ENCODE data around the gene DCTN5.
"Not testable (repeated sequence)": the region's sequence is repeated elsewhere in the genome, so short reads cannot be mapped to it uniquely, and the experiment has no call there.

The DCTN5 gene

DNA sequence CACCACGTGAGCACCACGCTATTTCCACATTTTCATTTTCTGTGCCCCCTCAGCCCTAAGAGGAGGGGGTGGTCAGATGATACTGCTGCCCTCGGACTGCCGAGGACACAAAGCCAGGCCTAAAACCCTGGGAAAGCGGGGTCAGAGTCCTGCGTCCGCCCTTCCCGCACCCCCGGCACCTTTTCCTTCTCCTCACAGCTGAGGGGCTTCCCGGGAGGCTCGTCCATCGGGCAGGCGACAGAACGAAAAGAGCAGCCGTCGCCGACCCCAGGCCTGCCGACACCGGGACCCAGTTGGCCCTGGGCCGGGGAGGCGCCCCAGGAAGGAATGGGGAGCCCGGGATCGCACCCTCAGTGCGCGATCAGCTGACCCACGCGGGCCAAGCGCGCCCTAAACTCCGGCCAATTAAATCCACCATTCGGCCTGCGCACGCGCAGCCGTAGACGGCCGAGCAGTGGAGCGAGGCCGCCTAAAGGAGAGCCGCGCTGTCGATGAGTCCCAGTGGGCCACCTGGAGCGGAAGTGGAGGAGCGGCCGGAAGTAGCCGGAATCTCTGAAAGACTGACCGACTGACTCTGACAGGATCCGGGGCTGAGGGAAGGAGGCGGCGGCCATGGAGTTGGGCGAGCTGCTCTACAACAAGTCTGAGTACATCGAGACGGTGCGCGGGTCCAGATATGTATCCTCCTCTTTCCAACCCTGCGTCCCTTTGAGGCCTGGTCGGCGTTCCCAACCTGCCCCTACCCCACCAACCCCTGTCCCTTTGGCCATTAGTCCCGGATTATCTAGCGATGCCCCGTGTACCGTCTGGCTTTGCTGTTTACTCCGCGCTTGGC, at the start of gene DCTN5, which contains the start of gene PALB2:
TSS of gene DCTN5 (plus strand) at position 536 of the 835 bp plus-strand sequence. CDS start at position 613, 77 bp downstream.
TSS of gene PALB2 (minus strand) at position 380 of the 835 bp plus-strand sequence. CDS start at position 227, 153 bp downstream.
- peak; percentile 92 for DNase-seq

DNA sequence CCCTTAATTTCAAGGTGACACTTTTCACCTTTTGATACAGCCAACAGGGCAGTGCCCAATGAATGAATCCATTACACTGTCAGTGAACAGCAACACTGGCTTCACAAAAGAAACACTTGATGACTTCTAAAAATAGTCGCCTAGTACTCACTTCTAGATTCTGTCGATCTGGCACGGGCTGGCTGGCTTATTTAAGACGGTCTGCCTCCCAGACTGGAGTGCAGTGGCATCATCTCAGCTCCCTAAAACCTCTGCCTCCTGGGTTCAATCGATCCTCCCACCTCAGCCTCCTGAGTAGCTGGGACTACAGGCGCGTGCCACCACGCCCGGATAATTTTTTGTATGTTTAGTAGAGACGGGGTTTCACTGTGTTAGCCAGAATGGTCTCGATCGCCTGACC, 47.1 kb upstream of the DCTN5 start:
- DNase-seq = no peak

DNA sequence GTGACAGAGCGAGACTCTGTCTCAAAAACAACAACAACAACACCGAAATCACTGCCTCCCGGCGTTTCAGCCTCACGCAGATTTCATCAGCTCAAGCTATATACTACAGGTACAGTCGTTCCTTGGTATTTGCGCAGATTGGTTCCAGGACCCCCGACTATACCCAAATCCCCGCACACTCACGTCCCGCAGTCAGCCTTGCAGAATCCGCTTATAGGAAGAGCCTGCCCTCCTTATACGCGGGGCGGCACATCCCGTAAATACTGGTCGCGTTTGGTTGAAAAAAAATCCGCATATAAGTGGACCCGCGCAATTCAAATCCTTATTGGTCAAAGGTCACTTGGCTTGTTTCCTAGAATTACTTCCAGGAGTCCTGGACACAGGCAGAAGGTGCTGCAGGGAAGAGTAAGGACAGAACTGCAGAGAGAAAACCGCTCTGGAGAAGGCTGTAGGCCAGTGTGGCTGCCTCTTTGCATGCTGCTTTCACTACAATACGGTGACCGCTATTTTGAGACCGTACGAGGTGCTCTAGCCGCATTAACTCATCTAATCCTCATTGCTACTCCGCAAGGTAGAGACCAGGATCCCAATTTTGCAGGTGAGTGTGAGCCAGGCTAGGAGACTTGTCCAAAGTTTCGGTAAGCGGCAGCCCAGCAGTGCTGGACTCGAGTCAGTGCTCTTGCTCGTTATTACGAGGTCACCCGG, 45.9 kb upstream of the DCTN5 start:
- no peak for DNase-seq

DNA sequence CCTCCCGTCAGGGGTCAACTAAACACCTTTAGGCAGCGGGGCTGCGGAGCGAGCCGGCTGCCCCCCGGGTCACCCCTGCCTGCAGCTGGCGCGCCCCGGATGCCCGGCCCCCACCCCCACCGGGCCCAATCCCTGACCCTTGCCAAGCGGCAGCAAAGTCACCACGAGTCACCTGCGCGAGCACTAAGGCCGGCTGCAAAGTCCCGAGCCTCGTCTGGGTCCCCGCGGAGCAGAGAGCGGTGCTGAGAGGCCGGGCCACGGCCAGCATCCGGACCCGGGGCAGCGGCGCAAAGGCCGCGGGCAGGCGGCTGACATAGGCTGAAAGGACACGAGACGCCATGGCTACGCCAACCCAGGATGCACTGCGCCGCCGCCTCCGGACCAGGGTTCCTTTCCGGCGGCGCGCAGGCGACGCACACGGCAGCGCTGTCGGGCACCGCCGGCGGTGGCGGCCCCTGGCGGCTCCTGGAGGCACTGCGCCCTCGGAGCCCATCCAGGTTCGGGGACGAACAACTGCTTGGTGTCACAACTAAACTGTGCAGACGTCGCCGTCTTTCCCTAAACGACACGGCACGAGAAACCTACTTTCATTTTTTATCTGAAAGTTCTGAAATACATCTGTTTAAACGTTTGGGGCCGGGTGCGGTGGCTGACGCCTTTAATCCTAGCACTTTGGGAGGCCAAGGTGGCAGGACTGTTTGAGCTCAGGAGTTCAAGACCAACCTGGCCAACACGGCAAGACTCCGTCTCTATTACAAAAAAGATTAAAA, 45.1 kb upstream of the DCTN5 start, which contains the start of gene NDUFAB1:
TSS of gene NDUFAB1 (minus strand) at position 366 of the 770 bp plus-strand sequence. CDS start at position 340, 26 bp downstream.
- DNase-seq = peak; percentile 98

DNA sequence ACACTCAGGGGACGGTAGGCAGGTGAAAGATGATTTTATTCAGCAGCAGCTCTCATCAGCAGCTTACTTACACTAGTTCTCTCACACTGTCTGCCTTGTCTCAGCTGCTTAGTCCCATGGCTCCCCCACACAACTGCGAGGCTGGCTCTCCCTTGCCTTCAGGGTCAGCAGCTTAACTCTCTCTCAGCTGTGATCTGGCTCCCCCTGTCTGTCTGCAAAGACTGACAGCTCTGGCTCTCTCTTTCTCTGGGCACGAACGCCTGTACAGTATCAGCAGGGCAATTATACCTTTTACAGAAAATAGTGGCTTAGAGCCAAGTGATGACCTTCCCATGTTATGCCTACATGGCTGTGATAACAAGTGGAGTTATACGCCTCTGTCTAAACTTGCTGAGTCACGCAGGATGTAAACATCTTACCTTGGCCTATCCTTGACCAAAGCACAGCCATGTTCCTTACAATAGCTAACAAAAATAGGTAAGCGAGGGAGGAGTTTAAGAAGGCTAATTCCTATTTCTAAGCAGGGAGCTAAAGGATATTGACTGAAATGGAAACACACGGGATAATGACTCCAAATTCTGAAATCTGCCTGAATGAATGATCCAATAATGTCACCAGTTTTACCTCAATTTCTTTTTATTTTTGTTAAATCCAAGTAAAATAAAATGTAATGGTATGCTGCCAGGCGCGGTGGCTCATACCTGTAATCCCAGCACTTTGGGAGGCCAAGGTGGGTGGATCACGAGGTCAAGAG, 44.1 kb upstream of the DCTN5 start:
- no peak for DNase-seq

DNA sequence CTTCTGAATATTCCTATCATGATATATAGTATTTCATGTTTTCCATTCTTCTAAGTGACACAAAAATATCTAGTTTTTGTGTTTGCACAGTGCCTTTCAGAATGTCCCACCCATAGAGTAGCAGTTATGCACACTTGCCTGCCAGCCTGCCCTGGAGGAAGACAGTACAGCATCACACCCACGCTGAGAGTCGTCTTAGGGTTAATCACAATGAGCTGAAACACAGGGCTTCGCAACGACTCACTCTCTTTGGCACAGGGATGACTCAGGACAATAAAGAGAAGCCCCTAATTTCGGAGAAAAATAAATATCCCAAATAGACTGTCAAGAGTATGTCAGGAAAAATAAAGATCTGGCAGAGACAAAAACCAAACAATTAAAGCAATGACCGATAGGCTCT, 33.5 kb upstream of the DCTN5 start:
- DNase-seq = no peak

DNA sequence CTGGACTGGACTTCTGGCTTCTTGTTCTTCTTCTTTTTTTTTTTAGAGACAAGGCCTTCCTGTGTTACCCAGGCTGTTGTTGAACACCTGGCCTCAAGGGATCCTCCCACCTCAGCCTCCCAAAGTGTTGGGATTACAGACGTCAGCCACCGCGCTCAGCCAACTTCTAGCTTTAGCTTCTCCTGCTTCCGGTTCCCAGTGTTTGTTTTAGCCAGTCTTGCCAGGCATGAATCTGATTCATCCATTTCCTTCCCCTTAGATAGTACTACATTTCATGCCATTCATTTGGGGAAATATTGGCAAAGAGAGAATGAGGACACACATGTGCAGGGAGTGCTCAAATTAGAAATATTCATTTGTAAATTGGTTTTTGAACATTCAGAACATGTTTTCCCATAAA, 33.1 kb upstream of the DCTN5 start:
- DNase-seq = no peak

DNA sequence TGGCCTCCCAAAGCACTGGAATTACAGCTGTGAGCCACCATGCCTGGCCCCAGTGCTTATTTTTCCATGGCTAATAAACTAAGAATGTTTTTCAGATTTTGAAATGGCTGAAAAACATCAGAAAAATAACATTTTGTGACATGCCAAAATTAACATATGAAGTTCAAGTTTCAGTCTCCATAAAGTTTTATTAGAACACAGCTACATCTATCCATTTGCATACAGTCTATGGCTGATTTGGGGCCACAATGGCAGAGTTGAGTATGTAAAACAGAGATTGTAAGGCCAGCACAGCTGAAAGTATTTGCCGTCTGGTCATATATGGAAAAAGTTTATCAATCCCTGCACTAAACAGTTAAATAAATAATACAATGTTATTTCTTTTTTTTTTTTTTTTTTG, 31.3 kb upstream of the DCTN5 start:
- DNase-seq = no peak

DNA sequence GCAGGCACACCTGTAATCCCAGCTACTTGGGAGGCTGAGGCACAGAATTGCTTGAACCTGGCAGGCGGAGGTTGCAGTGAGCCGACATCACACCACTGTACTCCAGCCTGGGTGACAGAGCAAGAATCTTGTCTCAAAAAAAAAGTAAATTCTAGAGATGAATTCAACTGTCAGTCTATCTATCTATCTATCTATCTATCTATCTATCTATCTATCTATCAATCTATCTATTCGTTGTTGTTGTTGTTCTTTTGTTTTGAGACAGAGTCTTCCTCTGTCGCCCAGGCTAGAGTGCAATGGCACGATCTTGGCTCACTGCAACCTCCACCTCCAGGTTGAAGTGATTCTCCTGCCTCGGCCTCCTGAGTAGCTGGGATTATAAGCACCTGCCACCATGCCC, 30.4 kb upstream of the DCTN5 start:
- DNase-seq = not testable (repeated sequence)

DNA sequence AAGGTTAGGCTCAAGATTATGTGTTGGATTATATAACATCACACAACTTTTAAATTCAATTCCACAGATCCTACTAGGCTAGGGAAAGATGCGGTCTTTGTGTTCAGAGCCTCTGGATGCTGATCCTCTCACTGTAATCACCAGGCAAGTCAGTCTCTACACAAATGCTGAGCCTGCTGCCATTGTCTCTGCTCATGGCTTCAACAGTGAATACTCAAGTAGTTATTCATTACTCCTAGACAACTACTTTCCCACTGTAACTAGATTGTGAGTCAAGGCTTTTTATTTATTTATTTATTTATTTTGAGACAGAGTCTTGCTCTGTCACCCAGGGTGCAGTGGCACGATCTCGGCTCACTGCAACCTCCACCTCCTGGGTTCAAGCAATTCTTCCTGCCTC, 29.3 kb upstream of the DCTN5 start:
- DNase-seq = no peak

DNA sequence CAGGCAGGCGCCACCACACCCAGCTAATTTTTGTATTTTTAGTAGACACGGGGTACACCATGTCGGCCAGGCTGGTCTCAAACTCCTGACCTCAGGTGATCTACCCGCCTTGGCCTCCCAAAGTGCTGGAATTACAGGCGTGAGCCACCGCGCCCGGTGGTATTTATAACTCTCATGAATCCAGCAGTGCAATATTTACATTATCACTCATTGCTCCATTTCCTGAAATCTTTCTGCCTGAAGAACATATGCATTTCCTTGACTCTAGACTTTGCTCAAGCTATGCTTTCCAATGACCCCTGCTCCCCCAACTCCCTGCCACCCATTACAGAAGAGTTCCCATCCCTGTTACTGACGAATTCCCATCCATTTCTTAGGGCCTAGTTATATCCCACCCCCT, 25.5 kb upstream of the DCTN5 start:
- no peak for DNase-seq

DNA sequence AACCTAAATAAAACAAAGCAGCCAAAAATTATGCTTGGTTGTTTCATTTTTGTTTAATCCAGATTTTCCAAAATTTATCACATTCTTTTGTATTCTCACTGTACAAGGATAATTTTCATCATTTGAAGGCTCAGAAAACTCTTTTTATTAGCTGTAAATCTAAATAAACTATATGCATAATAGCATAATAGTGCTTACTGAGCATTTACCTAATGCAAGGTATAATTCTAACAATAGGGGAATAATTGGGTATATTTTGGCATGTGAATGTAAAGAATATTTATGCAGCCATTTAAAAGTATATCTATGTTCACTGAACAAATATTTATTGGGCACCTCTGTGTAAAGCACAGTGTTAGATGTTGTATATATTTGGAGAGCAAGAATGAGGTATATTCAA, 17.2 kb upstream of the DCTN5 start:
- DNase-seq = no peak

DNA sequence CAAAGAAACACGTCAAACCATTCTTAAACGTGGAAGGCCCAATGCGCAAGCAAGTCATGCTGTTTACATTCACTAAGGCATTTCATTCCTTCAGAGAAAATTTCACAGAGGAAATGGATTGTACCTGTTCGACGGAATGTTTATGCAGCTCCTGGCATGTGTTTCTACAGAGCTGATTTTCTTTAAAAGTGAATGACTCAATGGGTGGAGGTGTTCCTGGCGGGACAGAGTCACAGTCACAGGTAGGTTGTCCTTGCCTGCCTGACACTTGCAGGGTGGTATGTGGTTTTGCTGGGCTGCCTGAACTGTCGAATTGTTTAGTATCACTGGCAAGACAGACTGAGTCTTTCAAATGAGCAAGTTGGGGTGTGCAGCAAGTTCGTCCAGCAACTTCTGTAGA, 11.8 kb upstream of the DCTN5 start:
- no peak for DNase-seq

DNA sequence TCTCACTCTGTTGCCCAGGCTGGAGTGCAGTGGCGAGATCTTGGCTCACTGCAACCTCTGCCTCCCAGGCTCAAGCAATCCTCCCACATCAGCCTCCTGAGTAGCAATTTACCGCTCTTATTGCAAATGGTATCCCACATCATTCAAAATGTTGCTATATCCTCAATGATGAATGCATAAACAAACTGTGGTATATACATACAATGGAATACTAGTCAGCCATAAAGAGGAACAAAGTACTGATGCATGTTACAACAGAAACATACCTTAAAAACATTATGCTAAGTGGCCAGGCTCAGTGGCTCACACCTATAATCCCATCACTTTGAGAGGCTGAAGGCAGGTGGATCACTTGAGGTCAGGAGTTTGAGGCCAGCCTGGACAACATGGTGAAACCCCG, 9.4 kb upstream of the DCTN5 start:
- not testable (repeated sequence) for DNase-seq

DNA sequence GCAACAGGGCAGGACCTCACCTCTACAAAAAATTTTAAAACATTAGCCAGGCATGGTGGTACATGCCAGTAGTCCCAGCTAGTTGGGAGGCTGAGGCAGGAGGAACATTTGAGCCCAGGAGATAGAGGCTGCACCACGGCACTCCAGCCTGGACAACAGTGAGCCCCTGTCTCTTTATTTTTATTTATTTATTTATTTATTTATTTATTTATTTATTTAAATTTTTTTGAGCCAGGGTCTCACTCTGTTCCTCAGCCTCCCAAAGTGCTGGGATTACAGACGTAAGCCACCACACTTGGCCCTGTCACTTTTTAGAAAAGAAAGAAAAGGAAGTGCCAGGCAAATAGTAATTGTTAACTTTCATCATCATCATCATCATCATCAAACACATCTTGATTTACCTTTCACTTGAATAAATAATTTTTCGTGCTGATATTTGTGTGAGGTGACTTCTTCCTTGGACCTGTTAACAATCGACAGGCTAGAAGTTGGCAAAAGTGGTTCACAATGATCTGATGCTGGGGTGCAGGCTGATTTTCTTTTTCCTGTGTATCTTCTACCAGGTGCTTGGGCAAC, 6.7 kb upstream of the DCTN5 start:
- no peak for DNase-seq

DNA sequence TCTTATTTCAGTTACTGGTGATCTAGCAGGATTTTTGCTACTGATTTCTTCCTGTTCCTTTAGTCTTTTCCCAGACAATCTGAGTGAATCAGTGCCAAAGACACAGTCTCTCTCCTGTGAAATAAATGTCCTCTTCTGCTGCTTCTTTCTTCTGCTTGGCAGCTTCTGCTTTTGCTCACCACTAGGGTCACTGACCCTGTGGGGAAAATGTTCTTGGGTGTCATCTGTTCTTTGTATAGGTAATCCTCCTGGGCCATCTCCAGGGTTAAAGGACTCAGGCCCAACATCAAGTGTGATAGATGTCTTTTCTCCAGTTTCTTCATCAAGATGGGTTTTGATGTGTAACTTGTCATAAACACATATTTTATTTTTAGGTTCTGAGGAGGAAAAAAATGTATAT, 5.3 kb upstream of the DCTN5 start:
- no peak for DNase-seq

DNA sequence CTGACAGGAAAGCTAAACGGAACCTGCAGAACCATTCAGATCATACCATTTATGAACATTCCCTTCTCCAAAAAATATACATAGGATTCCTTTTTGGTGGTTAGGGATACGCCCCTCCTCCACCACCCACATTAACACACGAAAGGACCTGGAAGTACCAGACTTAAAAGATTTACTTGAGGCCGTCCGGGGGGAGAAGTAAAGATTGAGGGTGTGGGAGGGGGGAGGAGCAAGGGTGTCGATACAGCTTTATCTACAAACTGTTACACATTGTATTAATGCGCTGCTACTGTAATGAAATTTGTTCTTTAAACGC, 693 bp upstream of the DCTN5 start:
- DNase-seq = no peak

DNA sequence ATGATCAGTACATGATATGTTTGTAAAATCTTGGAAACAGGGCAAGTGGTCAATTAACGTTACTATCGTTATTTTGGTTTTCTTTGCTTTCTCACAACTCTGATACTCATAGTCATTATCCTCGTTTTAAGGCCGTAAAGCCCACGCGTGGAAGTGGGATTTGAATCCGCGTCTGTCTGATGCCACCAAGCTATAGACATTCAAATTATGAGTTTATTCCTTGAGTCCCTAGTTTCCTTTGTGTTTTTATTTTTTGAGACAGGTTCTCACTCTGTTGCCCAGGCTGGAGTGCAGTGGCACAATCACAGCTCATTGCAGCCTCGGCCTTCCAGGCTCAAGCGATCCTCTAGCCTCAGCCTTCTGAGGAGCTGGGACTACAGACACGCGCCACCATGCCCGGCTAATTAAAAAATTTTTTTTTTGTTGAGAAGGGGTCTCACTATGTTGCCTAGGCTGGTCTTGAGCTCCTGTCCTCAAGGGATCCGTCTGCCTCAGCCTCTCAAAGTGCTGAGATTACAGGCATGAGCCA, 1.0 kb downstream of the DCTN5 start:
- no peak for DNase-seq

DNA sequence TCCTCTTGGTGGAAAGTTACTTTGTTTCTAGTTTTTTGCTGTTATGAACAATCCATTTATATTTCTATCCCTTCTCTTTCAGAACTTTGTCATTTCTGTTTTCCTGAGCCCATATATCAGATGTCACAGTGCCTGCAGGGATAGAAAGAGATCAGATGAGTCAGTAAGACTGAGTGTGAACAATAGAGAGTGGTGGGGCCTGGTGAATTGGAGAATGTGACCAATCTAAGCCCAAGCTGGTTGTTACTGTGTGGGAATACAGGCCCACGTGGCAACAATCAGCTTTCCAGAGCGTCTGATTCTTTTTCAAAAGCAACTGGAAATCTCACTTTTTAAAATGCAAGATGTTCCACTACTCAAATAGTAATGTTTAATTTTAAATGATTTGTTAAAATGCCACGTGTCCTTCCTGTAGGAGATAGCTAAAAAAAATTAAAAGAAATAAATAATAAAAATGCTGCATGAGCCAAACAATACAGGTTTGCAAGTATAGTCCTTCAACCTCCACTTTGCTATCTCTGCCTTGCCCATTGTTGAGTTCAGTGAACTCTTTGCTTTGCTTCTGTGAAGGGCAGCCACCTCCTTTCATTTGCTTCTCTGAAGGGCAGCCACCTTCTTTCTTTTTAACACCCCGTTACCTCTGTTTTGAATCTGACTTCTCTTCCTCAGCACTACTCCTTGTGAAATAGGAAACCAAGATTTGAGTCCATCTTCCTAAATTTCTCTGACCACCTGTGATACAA, 9.6 kb downstream of the DCTN5 start:
- no peak for DNase-seq

DNA sequence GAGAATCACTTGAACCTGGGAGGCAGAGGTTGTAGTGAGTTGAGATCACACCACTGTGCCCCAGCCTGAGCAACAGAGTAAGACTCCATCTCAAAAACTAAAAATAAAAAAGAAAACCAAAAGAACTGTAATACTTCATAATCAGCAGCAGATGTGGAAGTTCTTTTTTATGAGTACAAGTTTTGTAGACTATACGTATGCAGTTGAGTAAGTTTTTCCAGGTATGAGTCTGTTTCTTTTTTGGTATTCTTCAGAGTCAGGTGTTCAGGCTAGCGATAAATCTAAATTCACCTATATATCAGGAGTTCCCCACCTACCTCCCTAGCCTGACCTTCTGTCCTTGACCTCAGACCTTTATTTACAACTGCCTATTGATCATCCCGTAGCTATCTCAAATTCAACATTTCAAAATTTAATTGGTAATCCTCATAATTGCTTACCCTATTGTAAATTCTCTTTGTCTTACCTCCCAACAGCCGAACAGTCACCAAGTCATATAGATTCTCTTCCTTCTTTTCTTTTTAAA, 10.7 kb downstream of the DCTN5 start:
- DNase-seq = no peak

DNA sequence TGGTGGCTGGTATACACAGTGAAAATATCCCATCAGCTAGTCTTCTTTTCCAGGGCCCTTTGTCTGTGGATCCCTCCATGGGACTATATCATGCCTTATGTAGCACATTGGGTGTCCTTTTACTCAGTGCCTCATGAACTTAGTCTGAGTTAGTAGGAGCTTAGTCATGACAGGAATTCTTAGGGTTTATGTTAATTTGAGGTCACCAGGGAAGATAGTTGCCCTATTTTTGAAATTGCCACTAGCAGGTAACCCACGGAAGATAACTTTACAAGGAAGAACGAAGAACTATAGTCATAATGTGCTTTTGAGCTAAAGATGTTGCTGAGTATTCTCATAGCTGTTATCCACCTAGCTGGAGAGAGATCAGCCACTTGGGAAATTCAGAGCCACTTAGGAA, 22.7 kb downstream of the DCTN5 start:
- DNase-seq = no peak
